Measurements from ENCODE around the gene DGKB.

Gene DGKB

DNA sequence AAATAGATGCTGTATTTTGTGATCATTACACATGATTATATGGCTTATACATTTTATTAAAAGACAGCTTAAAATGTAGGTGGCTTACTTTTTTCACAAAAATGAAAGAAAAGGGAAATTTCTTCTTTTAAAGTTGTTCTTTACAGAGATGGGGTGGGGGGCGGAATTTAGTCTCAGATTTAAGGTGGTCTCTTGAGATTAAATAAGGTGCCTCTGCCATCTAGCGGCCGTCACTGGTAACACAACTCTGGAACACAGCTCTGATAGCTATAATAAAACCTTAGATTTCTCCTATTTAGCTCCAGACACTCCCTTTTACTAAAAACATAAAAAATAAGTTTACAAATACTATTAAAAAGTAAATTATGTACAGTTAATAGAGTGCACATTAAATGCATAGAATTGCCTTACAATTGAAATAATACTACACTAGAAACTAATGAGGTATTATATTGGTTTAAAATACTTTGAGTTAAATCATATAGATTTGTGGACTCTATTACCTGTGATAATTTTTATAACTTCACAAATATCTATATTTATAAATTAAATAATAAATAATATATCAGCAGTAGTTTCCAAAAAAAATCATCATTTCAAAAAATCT lies 210.9 kb downstream of the DGKB start:
- DNase-seq (ENCODE audit: low read depth in 1 of 2, low spot score in 1 of 2), result peak; percentile 17 to 18
- H3K27ac ChIP-seq (replicated peaks), result no peak overlapping the region; the same call in 1 of the 2 replicates
- TF ChIP-seq SPI1 (IDR thresholded peaks at IDR 0.05; ENCODE audit: borderline replicate concordance, low read depth) (no peak), POLR2AphosphoS5 (IDR thresholded peaks at IDR 0.05; ENCODE audit: low read depth) (no peak), GABPA (IDR thresholded peaks at IDR 0.05; ENCODE audit: low read depth) (no peak)
- TF ChIP-seq, protein P1, sequence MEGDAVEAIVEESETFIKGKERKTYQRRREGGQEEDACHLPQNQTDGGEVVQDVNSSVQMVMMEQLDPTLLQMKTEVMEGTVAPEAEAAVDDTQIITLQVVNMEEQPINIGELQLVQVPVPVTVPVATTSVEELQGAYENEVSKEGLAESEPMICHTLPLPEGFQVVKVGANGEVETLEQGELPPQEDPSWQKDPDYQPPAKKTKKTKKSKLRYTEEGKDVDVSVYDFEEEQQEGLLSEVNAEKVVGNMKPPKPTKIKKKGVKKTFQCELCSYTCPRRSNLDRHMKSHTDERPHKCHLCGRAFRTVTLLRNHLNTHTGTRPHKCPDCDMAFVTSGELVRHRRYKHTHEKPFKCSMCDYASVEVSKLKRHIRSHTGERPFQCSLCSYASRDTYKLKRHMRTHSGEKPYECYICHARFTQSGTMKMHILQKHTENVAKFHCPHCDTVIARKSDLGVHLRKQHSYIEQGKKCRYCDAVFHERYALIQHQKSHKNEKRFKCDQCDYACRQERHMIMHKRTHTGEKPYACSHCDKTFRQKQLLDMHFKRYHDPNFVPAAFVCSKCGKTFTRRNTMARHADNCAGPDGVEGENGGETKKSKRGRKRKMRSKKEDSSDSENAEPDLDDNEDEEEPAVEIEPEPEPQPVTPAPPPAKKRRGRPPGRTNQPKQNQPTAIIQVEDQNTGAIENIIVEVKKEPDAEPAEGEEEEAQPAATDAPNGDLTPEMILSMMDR (IDR thresholded peaks at IDR 0.05; ENCODE audit: insufficient read depth, low read length), result peak; percentile 48

DNA sequence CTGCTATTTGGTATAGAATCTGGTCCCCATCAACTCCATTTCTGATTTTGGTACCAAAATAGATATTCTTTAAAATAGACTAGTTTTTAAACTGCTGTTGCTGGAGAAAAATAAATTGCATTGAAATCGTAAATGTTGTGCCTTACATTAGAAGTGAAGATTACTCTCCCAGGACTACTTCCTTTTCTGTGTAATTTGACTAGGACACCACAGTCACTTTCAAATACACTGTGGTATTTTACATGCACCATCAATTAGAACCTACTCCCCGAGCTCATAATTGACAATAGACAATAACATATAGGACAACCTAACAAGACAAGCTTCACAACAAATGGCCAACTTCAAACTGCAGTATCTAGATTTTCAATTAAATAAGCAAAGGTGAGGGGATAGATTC lies 211.5 kb downstream of the DGKB start:
- Histone ChIP-seq H3K27ac (replicated peaks) (peak overlapping the region; percentile 85), H3K4me3 (replicated peaks; ENCODE audit: insufficient read depth, low read length) (no peak overlapping the region), H3K27me3 (ENCODE audit: insufficient read depth, poor library complexity, severe bottlenecking) (no peaks in the 10 kb centered on the region)
- peak in 1 of 2 experiments; percentile 24 for DNase-seq (ENCODE audit: low read depth in 1 of 2, low spot score in 1 of 2)
- TF ChIP-seq SPI1 (IDR thresholded peaks at IDR 0.05; ENCODE audit: borderline replicate concordance, low read depth), result no peak
- no peak for TF ChIP-seq POLR2AphosphoS5 (IDR thresholded peaks at IDR 0.05; ENCODE audit: low read depth)
- TF ChIP-seq, protein P2, sequence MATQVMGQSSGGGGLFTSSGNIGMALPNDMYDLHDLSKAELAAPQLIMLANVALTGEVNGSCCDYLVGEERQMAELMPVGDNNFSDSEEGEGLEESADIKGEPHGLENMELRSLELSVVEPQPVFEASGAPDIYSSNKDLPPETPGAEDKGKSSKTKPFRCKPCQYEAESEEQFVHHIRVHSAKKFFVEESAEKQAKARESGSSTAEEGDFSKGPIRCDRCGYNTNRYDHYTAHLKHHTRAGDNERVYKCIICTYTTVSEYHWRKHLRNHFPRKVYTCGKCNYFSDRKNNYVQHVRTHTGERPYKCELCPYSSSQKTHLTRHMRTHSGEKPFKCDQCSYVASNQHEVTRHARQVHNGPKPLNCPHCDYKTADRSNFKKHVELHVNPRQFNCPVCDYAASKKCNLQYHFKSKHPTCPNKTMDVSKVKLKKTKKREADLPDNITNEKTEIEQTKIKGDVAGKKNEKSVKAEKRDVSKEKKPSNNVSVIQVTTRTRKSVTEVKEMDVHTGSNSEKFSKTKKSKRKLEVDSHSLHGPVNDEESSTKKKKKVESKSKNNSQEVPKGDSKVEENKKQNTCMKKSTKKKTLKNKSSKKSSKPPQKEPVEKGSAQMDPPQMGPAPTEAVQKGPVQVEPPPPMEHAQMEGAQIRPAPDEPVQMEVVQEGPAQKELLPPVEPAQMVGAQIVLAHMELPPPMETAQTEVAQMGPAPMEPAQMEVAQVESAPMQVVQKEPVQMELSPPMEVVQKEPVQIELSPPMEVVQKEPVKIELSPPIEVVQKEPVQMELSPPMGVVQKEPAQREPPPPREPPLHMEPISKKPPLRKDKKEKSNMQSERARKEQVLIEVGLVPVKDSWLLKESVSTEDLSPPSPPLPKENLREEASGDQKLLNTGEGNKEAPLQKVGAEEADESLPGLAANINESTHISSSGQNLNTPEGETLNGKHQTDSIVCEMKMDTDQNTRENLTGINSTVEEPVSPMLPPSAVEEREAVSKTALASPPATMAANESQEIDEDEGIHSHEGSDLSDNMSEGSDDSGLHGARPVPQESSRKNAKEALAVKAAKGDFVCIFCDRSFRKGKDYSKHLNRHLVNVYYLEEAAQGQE (IDR thresholded peaks at IDR 0.05; ENCODE audit: insufficient replicate concordance, low read depth), result no peak
- TF ChIP-seq, protein P1 (IDR thresholded peaks at IDR 0.05; ENCODE audit: insufficient read depth, low read length), result no peak
- no peak for TF ChIP-seq GABPA (IDR thresholded peaks at IDR 0.05; ENCODE audit: low read depth)

More for the DNA sequence above, 210.9 kb downstream of the DGKB start:
- no peak overlapping the region for H3K4me3 ChIP-seq (replicated peaks; ENCODE audit: insufficient read depth, low read length)
- no peaks in the 10 kb centered on the region for H3K27me3 ChIP-seq (ENCODE audit: insufficient read depth, poor library complexity, severe bottlenecking)

DNA sequence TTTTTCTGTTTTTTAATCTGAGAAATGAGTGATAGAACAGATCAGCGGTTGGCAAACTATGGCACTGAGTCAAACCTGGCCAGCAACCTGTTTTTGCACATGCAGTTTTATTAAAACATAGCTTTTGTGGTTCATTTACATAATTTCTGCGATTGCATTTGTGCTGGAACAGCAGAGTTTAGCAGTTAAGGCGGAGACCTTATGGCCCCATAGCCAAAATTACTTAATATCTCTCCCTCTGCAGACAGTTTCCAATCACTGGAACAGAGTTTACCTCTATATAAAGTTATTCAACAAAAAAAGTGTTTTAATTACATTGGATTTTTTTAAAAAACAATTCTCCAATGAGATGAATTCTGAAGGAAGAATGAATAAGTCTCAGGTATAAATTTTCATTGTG lies 212.1 kb downstream of the DGKB start:
- peak; percentile 39 to 50 for DNase-seq (ENCODE audit: low read depth in 1 of 2, low spot score in 1 of 2)
- no peak overlapping the region for H3K4me3 ChIP-seq (replicated peaks; ENCODE audit: insufficient read depth, low read length)
- no peaks in the 10 kb centered on the region for H3K27me3 ChIP-seq (ENCODE audit: insufficient read depth, poor library complexity, severe bottlenecking)
- H3K27ac ChIP-seq (replicated peaks), result peak overlapping the region; percentile 85
- no peak for TF ChIP-seq POLR2AphosphoS5 (IDR thresholded peaks at IDR 0.05; ENCODE audit: low read depth)

DNA sequence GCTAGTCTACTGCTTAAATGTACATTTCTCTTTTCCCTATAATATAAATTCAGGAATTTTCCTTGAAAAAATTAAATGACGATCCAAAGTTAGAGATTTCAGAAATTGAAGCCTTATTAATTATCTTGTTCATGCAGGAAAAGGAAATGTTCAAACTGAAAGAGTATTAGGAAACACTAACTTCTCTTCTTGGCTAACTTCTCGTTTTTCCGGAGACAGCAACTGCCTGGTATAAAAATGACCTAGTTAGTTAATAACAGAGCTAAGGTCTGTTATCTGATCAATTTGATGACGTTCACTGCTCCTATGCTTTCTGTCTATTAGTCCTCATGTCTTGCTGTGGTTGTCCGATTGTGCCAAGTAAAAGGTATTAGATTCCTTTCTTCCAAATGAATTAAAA lies 212.5 kb downstream of the DGKB start:
- DNase-seq (ENCODE audit: low read depth in 1 of 2, low spot score in 1 of 2), result peak in 1 of 2 experiments; percentile 42
- H3K27me3 ChIP-seq (ENCODE audit: insufficient read depth, poor library complexity, severe bottlenecking), result no peaks in the 10 kb centered on the region
- TF ChIP-seq, protein P1 (IDR thresholded peaks at IDR 0.05; ENCODE audit: insufficient read depth, low read length), result no peak
- TF ChIP-seq SPI1 (IDR thresholded peaks at IDR 0.05; ENCODE audit: borderline replicate concordance, low read depth), result peak; percentile 51; the same call in 1 of the 2 replicates
- H3K27ac ChIP-seq (replicated peaks), result peak overlapping the region; percentile 85
- H3K4me3 ChIP-seq (replicated peaks; ENCODE audit: insufficient read depth, low read length), result no peak overlapping the region

DNA sequence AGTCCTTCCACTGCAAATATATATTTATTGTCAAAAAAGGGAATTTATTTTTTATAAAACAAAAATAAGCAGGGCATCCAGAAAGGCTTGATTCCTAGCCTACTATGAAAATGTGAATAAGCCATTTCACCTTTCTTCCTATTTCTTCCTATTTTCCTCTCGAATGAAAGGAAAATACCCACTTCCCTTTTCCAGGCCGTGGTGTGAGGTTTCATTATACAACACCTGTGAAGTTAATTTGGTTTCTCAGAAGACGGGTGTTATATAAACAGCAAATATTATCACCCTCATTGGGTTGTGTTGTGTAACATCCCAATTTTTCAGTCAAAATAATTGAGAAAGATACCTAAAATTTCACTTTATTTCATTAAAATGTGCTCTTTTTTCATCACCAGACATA lies 214.3 kb downstream of the DGKB start:
- TF ChIP-seq POLR2AphosphoS5 (IDR thresholded peaks at IDR 0.05; ENCODE audit: low read depth), result no peak
- TF ChIP-seq GABPA (IDR thresholded peaks at IDR 0.05; ENCODE audit: low read depth), result no peak
- TF ChIP-seq SPI1 (IDR thresholded peaks at IDR 0.05; ENCODE audit: borderline replicate concordance, low read depth), result peak; percentile 79
- Histone ChIP-seq H3K27me3 (ENCODE audit: insufficient read depth, poor library complexity, severe bottlenecking) (no peaks in the 10 kb centered on the region), H3K4me3 (replicated peaks; ENCODE audit: insufficient read depth, low read length) (no peak overlapping the region), H3K27ac (replicated peaks) (peak overlapping the region; percentile 85)
- DNase-seq (ENCODE audit: low read depth in 1 of 2, low spot score in 1 of 2), result peak in 1 of 2 experiments; percentile 24
